Stimulated activated CD4-positive, alpha-beta T cell treated with anti-CD3 and anti-CD28 coated beads, Interleukin-2, amount 100 ng/mL, for 48 hours (primary cell): ENCODE measurements around the gene RFC4.
"Not testable (repeated sequence)": the region's sequence is repeated elsewhere in the genome, so short reads cannot be mapped to it uniquely, and the experiment has no call there.

Experiments
- DNase-seq, 2 donors: peaks; one replicate each; pipeline ENCODE4 v3.0.0-alpha.2; 2020

The RFC4 gene, protein sequence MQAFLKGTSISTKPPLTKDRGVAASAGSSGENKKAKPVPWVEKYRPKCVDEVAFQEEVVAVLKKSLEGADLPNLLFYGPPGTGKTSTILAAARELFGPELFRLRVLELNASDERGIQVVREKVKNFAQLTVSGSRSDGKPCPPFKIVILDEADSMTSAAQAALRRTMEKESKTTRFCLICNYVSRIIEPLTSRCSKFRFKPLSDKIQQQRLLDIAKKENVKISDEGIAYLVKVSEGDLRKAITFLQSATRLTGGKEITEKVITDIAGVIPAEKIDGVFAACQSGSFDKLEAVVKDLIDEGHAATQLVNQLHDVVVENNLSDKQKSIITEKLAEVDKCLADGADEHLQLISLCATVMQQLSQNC

DNA sequence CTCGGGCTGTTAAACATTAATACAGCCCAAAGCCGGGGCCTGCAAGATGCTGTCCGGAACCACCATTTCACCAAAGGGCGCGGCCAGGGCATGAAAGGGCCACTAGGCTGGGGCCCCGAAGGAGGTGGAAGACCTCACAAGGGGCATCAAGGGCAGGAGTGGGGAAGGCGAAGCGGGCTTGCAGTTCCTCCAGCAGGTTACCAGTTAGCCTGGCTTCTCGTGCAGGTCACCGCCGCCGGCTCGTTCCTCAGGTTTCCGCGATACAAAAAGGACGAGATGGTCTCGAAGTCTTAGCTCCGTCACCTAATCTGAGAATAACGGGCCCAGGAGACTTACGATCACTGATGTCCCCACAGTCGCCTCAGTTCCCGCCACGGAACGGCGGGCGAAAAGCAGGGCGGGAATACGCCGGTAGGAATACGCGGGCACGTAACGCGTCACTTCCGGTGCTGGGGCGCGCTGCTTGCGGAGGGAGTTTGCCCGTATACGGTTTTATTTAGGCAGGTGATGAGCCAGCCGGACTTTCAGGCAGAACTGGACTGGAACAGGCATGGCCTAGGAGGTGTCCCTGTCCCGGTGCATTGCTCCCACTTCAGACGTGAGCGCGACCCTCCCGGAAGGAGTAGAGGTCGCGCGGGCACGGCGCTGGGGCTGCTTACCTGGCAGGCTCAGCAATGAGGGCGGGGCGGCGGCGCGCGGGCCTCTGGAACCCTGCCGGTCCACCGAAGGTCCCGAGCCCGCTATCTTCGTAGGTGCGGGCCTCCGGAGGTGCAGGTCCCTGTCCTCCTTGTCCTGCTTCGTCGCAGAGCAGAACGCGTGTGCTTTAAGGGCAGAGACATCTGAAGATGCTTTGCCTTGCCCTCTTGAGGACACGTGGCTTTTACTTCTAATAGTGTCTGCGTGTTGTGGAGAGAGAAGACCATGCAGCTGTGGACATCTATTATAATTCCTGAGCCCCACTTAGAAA lies at the start of gene RFC4:
TSS of gene RFC4 (minus strand) at position 394 of the 967 bp plus-strand sequence. CDS start 1,769 bp downstream, outside the sequence.
- peak; percentile 81 to 88 for DNase-seq

DNA sequence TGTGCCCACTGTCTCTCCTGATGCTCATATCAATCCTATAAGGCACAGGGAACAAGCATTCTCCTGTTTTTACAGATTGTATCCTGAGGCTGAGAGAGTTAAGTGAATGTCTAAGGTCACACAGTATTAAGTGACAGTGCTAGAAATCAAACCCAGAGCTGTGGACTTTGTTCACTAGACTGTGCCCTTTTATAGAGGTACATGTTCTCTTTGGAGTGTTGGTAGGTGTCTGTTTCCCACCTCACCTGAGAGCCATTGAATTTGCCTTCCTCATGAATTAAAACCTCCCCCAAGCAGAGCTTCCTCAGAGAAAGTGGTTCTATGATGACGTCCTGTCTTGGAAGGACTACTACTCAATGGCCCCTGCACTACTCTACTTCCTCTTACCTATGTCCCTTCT lies 48.7 kb upstream of the RFC4 start:
- no peak for DNase-seq

DNA sequence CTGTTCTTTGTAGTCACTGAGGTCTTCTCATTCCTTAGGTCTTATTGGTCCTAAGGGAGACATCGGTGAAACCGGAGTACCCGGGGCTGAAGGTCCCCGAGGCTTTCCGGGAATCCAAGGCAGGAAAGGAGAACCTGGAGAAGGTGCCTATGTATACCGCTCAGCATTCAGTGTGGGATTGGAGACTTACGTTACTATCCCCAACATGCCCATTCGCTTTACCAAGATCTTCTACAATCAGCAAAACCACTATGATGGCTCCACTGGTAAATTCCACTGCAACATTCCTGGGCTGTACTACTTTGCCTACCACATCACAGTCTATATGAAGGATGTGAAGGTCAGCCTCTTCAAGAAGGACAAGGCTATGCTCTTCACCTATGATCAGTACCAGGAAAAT lies 47.9 kb upstream of the RFC4 start:
- no peak for DNase-seq

DNA sequence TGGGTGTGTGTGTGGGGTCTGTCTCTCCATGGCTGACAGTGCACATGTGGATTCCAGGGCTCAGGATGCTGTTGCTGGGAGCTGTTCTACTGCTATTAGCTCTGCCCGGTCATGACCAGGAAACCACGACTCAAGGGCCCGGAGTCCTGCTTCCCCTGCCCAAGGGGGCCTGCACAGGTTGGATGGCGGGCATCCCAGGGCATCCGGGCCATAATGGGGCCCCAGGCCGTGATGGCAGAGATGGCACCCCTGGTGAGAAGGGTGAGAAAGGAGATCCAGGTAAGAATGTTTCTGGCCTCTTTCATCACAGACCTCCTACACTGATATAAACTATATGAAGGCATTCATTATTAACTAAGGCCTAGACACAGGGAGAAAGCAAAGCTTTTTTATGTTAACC lies 46.7 kb upstream of the RFC4 start:
- no peak for DNase-seq

DNA sequence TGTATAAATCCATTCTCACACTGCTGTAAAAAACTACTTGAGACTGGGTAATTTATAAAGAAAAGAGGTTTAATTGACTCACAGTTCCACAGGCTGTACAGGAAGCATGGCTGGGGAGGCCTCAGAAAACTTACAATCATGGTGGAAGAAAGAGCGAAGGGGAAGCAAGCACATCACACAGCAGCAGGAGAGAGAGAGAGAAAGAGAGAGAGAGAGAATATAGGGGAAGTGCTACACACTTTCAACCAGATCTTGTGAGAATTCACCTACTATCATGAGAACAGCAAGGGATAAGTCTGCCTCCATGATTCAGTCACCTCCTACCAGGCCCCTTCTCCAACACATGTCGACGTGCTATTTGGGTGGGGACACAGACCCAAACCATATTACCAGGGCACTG lies 45.6 kb upstream of the RFC4 start:
- DNase-seq, result not testable (repeated sequence)

DNA sequence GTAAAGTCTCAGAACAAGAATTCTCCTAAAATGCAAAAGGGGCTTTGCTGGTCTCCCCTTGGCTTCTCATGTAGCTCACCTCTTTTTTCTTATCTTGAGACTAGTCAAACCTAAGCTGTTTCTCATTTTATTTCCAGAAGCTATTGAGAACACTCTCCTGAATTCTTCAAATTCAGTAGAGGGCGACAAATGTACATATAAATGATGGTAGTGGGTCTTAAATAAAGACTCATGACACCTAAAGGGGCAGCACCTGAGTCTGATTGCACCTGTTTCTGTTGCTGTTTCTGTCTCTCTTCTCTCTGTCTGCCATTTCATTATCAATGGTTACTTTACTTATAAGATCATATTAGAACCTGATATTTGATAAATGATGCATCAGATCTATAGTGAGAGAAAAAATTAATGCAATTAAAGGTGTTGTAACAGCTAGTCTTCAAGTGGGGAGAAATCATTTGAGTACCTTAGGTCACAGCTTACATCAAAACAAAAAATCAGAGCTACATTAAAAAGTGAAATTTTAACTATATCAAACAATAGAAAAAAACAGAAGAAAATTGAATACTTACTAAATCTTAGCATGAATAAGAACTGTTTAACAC lies 43.2 kb upstream of the RFC4 start:
- no peak for DNase-seq

DNA sequence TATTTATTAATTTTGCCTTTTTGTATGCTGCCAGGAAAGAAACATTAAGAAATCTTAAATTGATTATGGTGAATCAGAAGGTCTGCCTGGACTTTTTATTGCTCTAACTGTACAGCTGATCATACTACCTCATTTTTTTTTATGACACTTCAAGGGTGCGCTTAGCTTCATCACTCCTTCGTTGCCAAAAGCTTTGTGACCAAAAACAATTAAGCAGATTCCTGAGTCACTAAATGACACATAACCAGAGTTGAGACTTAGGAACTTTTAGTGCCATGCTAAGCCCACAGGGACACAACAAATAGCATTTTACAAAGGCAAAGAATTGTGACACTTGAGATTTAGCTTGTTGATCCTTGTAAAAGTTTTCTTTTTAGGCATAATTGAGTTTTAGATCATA lies 41.2 kb upstream of the RFC4 start:
- no peak for DNase-seq

DNA sequence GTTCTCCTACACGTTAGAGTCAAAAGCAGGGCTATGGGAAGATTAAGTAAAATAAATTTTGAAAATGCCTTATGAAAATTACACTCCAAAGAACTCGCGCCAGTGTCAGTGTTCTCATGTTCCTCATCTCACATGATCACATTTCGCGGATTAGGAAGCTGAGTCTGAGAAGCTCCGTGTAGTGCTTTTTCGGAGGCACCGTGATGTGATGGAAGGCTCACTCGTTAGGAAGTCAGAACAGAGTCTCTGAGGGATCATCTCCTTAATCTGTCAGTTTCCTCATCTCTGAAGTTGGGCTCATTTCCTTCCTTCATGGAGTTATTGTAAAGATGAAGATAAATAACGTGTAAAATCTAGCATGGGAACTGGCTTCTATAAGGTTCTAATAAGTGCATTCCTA lies 39.5 kb upstream of the RFC4 start:
- no peak for DNase-seq

DNA sequence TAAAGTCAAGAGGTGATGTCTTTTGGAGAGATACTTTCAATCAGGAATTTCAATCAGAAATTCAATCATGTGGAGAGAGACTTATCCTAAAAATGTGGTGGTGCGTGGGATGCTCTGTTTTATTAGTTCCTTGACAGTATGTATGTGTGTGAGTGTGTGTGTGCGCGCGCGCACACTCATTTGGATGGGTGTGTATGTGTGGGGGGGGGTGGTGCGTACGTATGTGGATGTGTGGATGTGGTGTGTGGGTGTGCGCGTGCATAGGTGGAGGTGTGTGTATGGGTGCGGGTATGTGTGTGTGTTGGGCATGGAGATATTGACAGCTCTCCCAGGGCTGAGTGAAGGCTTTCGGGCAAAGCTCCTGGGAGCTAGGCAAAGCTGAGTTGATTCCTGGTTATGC lies 38.6 kb upstream of the RFC4 start:
- no peak for DNase-seq

DNA sequence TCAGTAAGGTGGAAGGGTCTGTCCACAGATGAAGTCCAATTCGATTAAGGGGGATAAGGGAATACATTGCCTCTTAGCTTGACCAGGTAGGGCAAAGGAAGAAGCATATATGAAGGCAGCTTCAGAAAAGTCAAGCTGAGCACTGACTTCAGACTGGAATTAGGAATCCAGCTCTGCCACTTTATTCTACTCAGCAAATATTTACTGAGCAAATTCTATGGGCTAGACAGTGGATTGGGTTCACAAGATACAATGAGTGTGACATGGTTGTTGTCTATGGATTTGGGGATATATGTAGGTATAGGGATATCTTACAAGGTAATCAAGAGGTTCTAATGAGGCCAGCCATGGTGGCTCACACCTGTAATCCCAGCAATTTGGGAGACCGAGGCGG lies 36.8 kb upstream of the RFC4 start:
- no peak for DNase-seq

DNA sequence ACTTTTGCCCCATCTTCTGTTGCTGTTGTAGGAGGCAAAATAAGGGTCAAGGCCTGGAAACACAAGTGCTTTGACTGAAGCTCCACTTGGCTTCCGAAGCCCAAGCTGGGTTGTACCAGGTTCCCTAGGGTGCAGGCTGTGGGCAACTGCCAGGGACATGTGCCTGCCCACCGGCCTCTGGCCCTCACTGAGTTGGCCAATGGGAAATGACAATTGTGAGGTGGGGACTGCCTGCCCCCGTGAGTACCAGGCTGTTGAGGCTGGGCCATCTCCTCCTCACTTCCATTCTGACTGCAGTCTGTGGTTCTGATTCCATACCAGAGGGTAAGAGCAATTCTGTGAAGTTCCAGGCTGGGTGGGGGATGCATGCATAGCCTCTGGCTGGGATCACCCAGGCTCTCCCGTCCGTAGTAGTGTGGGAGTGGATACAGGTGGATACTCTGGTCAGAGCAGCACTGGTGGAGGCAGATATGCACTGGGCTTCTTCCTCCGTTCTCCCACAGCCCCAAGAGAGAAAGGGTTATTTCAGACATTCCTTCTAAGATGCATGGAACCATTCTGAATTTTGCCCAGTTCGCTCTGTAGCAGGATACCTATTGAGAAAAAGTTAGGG lies 36.2 kb upstream of the RFC4 start, which contains the start of gene ADIPOQ:
TSS of gene ADIPOQ (plus strand) at position 285 of the 613 bp plus-strand sequence. CDS start 10,349 bp downstream, outside the sequence.
- DNase-seq, result no peak

DNA sequence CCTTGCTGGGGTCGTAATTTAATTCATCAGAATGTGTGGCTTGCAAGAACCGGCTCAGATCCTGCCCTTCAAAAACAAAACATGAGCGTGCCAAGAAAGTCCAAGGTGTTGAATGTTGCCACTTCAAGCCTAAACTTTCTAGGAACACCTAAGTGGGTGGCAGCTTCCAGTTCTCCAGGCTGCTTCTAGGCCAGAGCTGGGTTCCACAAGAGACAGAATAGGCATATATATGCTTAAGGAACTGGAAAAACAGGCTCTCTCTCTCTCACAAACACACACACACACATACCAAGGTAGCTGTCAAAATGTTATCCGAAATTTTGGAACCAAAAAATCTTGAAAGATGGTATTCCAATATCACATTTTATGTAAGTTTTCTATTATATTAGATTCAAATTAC lies 35.3 kb upstream of the RFC4 start:
- DNase-seq, result no peak

DNA sequence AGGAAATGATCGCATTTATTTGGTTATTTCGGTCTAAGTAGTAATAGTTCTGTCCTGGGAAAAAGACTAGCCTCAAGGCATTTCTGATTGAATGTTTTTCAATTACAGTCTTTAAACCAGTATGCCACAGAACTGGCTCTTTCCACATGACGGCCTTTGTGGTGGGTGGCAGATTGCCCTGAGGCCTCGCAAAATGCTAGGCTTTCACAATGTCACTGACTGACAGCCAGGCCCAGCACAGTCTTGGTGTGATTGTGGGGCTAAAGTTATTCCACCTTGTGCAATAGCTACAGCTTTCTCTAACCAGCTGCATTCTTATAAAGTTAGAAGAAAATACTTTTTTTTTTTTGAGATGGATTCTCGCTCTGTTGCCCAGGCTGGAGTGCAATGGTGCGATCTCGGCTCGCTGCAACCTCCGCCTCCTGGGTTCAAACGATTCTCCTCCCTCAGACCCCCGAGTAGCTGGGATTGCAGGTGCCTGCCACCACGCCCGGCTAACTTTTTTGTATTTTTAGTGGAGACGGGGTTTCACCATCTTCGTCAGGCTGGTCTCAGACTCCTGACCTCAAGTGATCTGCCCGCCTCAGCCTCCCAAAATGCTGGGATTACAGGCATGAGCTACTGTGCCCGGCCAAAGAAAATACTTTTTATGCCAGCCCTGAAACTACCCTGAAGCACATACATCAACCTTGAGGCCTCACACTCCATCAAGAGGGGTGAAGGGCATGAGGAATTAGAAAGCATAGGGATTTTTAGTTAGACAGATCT lies 33.8 kb upstream of the RFC4 start:
- no peak for DNase-seq

DNA sequence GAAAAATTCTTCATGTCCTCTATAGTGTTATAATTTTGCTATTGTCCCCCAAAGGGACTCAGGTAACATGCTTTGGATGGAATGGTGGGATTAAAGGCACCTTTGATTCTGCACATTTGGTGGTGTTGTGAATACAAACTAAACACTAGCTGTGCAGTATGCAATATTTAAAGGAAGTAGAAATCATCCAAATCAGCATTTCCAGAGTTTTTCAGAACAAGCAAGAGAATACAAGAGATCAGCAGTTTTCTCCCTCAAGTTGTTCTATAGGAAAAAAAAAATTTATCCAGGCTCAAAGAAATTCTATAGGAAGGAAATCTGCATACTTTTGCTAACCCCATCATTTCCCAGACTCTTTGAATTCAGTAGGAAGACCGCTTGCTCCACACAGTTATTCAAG lies 26.0 kb upstream of the RFC4 start:
- no peak for DNase-seq

DNA sequence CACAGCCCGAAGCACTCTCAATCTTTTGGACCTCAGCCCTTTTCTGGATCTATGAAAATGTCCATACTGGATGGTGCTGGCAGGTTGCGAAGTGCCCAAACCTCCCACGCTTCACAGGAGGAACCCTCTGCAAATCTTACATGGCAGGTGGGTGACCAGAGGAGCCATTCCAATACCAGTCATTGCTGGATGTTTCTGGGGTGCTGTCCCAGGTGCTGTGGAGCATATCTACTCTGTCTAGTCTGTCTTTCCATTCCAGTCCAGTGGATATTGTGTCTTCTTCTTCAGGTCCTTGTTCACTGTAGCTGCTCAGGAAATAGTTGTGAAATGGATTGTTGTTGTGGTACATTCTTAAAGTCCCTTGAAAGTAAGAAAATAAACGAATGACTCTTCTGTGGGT lies 25.5 kb upstream of the RFC4 start:
- DNase-seq, result no peak

DNA sequence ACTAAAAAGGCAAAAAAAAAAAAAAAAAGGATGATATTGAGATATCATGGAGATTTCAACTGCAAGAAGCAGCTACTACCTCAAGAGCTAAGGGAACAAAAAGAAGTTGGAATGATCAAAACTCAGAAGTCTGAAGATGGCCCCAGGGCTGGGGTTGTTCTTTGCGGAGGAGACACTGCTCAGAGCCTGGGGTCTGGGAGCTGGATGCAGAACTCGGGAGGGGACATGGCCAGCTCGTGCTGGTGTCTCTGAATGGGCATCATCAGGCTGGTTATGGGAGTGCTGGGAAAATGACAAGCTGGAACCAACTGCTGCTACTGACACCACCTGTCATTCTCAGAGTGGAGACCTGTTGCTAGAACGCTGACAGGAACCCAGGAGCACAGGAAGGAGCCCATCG lies 22.1 kb upstream of the RFC4 start:
- DNase-seq, result no peak

DNA sequence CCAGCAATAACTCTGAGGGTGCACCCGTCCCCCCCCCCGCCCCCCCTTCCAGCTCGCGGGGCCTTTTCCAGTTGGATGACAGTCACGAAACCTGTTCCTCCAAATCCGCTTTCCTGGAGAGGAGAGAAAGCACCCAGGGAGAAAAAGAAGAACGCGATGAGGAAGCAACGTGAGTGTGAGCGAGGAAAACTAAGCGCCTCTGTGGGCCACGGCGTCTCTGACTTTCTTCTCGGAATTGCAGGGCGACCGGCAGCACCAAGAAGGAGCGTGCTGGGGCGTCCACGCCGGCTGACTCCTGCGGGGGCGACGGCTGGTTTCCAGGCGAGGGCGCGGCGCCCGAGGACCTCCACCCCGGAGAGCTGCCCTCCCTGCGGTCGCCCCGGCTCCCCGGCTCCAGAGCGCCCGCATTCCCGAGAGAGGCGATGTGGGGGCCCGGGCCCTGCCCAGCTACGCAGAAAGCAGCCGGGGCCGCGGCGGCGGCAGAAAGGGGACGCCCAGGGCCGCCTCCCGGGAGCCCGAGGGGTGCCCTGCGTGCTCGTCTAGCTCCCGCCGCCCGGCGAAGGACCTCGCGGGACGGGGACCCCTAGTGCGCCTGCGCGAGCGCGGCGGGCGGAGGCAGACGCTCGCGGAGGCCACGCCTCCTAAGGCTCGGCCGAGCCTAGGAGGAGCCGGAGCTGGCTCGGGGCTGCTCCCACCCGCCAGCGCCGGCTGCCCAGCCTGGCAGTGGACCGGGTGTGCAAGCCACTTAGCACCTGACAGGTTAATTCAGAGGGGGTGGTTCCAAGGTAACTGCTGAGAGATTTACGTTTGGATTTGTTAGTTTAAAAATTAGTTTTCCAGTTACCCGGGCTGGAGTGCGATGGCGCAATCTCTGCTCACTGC lies 20.9 kb upstream of the RFC4 start:
- DNase-seq, result peak; percentile 76 to 84

DNA sequence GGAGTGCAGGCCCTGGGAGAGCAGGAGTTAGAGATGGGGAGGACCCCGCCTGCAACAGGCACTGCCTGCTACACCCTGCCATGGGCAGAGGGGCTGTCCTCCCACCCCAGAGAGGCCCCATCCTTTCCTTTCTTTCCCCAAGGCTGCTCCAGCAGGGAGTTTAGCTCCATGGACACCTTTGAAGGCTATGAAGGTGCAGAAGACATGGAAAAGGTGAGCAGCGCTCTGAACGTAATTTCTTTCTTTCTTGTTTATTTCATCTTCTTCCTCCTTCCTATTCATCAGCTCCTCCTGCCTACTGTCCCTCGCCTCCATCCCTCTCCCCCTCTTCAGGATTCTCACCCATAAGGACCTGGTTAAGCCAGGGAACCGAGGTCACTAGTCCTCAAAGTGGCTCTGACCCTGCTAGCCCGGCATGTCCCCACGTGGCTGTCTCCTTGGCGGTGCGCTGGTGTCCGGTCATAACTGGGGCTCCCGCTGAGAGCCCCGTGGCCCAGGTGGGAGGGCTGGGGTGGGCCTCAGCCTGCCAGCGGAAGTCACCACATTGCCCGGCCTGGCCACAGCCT lies 20.2 kb upstream of the RFC4 start:
- DNase-seq, result no peak

DNA sequence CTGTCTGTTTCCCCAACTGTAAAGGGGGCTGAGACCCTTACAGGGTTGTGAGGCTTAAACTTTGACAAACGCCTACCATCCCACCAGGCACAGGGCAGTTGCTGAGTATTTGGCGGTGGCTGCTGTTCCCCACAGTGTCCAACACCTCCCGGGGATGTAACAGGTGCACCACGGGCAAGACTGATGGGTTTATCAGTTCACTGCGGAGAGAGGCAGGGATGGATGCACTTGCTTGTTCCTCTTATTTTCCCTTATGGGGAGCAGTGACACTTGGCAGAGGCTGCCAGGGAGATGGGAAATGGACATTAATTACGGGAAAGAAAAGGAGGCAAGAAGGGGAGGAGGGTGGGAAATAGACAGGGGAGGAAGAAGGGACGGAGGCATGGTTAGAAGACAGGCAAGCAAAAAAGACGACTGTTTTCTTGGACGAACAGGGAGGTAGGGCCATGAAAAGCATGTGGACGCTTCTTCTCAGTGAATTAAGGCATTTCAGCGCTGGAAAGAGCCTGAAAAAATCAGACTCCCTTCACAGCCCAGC lies 19.7 kb upstream of the RFC4 start:
- DNase-seq, result no peak

DNA sequence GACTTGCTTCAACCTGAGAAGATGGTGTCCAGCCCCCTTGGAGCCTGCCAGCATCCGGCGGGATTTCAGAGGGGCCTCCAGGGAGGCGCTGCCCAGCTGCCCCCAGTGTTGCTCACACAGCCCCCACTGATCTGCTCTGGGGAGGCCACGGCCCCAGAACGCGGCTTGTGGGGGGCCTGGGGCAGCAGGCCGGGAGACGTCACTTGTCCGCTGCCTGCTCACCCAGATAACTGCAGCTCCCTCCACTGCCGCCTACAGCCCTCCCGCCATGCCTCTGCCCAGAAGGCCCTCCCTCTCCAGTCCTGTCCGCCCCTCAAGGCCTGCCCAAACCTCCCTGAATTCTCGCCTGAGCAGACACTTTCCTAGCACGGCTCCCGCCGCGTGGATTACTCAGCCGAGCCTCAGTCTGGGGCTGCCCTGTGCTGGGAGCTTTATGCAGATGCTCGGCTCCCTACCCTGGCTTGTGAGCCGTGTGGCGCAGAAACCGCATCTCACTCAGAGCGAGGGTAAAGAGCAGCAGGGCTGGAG lies 19.1 kb upstream of the RFC4 start:
- peak; percentile 45 to 53 for DNase-seq
